Activated CD4-positive, alpha-beta T cell treated with anti-CD3 and anti-CD28 coated beads for 24 hours (primary cell): ENCODE results near the gene BIN2.
A peak's percentile ranks its signal among the peaks of the same experiment; 100 is the strongest.
"Not testable (repeated sequence)": the region's sequence is repeated elsewhere in the genome, so short reads cannot be mapped to it uniquely, and the experiment has no call there.

ENCODE experiments used
- DNase-seq, 2 donors: peaks; one replicate each; pipeline ENCODE4 v3.0.0-alpha.2; 2020; ENCODE audit warnings: low read depth in 2 of 2

BIN2 gene

DNA sequence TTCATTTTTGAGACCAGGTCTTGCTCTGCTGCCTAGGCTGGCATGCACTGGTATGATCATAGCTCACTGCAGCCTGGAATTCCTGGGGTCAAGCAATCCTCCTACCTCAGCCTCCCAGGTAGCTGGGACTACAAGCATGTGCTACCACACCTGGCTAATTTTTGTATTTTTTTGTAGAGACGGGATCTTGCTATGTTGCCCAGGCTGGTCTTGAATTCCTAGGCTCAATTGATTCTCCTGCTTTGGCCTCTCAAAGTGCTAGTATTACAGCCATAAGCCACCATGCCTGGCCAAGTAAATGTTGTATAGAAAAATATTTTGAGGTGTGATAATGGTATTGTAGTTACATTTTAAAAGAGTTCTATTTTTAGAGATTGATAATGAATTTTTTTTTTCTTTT, 12.6 kb downstream of the BIN2 start:
- no peak for DNase-seq

DNA sequence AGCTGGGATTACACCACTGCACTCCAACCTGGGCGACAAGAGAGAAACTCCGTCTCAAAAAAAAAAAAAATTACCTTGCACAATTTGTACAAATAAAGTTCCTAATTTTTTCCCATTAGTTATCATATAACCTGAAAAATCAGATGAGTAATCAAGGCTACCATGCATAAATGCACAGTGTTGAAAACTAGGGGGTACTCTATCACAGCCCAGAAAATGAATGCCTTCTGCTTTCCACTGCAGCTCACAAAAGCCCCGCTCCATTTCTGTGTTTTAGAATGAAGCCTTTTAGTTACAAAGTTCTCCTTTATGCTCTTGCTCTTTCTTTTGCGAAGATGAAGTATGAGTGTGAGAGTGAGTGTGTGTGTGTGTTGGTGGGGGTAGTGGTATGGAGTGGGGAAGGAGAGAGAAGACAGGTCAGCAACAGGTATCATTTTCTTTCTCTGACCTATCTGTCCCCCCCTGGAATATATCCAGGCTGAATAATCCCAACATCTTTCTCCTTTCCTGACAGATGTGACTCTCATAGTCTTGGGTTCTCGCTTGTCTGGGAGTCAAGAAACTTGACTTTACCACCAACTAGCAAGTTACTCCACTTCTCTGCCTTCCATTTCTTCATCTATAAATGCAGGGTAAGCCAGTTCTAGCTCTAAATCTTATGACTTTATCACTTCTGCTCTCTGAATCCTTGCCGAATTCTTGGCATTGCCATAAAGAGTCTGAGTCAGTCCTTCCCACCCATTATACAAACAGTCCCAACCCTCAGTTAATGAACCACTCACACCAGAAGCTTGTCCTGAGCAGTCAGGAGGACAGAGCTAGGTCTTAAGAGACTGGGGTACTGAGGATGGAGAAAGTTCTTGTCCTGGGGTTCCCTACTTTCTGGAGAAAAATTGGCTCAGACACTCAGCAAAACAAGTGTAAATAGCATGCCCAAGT, 16.1 kb downstream of the BIN2 start:
- DNase-seq: no peak

DNA sequence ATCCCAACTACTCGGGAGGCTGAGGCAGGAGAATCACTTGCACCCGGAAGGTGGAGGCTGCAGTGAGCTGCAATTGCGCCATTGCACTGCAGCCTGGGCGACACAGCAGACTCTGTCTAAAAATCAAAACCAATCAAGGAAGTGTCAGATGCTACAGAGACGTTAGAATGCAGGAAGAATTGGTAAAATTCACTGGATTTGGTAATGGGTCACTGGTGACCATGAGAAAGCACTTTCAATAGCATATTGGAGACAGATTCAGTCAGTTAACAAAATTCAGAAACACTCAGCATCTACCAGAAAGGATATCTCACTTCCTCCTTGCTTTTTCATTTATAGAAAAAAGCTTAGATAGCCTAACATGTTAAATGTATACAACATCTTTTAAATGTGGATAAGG, 17.5 kb downstream of the BIN2 start:
- no peak for DNase-seq

DNA sequence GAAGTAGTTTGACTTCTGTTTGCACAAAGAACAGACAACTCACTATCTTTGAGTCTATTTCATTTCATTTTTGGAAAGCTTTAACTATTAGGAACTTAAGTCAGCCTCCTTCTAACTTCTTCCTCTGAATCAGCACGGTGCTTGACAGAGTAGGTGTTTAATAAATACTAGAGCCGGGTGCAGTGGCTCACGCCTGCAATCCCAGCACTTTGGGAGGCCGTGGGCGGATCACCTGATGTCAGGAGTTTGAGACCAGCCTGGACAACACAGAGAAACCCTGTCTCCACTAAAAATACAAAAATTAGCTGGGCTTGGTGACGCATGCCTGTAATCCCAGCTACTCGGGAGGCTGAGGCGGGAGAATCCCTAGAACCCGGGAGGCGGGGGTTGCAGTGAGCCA, 23.2 kb downstream of the BIN2 start:
- not testable (repeated sequence) for DNase-seq

DNA sequence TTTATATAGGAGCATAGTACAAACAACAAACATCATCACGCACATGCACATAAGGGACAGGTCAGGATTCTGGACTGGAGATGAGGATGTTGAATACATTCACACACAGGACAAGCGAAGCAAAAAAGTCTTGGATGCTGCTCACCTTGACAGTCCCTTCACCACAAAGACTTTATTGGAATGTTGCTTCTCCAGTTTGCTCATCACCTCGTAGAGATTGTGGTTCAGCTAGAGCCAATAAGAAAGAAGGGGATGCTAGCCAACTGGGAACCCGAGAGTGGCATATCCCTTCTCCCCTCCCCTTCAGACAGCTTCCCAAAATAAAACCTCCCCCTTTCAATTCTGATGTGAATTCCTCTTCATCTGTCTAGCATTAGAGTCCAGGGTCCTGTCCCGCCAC, 28.3 kb downstream of the BIN2 start:
- DNase-seq: no peak

DNA sequence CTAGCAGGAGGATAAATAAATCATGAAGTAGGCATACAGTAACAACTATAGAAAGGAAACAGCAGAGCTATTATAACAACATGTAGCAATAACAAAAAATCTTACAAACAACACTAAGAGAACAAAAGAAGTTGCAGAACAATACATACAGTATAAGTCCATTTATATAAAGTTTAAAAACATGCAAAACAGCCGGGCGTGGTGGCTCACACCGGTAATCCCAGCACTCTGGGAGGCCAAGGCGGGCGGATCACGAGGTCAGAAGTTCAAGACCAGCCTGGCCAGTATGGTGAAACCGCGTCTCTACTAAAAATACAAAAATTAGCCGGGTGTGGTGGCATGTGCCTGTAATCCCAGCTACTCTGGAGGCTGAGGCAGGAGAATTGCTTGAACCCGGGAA, 29.9 kb downstream of the BIN2 start:
- not testable (repeated sequence) for DNase-seq

DNA sequence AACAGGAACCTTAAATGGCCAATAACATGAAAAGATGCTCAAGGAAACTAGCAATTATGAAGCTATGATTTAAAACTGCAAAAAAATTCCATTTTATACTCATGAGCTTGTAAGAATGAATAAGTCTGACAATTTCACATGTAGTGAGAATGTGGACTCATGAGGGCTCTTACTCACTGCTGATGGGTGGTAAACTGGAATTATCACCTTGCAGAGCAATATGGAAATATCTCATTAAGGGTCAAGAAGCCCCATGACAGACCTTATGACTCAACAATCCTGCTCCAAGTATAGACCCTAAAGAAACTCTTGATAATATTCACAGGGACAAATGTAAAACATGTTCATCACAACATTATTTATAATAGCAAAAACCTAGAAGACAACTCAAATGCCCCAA, 30.3 kb downstream of the BIN2 start:
- DNase-seq: no peak

DNA sequence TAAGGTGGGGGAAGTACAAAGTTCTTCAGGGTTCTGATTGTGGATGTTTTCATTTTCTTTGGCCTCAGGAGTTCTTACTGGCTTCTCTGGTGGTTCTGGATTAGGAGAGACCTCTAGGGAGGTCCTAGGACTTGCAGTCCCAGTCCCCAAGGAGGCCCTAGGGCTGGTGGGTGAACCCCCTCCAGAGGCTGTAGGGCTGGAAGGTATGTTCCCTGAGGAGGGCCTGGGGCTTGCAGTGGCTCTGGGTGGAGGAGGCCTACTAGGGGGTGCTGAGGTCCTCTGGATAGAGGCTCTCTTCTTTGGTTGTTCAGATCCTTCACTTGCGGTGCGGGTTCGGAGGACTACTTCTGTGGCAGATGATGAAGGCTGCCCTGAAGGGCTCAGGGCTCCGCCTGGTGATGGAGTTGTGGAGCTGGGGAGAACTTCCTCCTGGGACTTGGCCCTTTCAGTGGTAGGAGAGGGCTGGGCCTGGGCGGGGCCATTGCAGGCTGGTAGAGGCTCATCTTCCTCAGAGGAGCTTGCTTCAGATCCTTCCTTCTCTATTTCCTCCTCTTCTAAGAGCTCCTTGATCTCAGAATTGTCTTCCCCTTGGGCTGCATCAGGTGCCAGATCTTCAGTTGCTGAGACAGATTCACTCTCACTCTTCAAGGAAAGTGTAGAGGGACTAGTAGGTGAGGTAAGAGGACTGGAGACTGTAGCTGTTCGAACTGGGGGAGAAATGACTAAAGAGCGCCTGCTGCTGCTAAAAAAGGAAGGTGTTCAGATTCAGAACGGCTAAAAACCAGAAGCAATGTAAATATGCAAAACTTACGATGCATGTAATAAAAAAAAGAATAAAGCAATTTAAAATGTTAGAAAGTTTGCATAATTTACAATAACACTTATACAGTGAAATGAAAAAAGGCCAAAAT, 32.1 kb downstream of the BIN2 start:
- not testable (repeated sequence) for DNase-seq

DNA sequence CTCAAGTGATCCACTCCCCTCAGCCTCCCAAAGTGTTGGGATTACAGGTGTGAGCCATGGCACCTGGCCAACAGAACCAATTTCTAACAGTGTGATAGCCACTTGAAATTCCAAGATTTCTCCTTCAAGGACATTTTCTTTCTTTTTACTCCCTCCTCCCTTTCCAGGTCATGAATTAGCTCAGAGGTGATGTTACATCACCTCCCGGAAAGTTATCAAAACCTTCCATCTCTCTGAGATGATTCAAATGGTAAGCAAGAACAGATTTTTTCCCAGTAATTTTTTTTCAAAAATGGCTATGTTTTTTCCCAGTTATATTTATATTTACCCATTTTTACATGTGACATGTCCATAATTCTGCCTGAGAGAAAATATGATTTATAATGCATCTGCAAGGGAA, 38.1 kb downstream of the BIN2 start:
- DNase-seq: no peak

DNA sequence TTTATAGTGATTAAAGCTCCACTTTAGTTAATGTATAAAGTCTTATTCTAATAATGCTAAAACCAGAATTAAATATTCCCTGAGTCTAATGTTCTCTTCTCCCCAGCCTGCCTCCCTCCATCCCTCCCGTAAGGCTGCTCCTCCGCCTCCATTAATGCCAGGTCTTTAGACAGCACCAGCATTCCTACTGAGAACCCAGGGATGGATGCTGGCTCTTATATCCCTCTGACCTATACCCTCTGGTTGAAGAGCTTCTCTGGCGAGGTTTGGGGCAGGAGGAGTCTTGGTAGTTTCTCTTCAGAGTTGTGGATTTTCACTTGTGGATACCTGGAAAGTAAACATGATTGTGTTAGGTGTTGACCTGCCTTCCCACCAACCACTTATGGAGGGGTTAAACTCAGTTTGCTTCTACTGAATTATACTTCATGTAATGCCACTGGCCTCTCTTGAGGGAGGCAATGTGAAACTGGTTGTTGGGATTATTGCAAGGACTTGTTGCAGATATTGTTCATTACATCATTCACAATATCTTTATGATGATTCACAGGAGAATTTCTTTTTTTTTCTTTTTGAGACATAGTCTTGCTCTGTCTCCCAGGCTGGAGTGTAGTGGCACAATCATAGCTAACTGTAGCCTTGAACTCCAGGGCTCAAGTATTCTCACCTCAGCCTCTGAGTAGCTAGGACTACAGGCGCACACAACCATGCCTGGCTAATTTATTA, 42.6 kb downstream of the BIN2 start:
- DNase-seq: no peak

DNA sequence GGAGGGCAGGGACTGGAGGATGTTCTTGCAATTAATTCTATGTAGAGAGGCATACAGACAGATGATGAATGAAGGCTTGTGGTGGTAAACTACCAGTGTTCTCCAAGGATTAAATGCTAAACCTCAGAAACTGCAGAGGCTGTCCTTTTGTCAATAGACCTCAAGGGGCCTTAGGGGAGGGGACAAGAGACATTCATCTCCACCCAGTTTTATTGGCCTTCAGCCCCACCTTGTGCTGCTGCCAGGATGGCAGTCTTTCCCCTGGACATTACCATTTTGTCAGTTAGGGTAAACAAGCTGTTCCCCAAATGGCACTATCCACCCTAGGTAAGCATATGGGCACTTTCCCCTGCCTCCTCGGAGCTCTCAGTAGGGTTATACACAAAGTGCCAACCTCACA, 48.9 kb downstream of the BIN2 start:
- no peak for DNase-seq

DNA sequence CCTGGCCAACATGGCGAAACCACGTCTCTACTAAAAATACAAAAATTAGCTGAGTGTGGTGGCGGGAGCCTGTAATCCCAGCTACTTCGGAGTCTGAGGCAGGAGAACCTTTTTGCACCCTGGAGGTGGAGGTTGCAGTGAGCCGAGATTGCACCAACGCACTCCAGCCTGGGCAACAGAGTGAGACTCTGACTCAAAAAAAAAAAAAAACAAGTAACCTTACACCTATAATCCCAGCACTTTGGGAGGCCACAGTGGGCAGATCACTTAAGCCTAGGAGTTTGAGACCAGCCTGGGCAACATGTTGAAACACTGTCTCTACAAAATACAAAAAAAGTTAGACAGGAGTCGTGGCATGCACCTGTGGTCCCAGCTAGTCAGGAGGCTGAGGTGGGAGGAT, 51.2 kb downstream of the BIN2 start:
- not testable (repeated sequence) for DNase-seq

DNA sequence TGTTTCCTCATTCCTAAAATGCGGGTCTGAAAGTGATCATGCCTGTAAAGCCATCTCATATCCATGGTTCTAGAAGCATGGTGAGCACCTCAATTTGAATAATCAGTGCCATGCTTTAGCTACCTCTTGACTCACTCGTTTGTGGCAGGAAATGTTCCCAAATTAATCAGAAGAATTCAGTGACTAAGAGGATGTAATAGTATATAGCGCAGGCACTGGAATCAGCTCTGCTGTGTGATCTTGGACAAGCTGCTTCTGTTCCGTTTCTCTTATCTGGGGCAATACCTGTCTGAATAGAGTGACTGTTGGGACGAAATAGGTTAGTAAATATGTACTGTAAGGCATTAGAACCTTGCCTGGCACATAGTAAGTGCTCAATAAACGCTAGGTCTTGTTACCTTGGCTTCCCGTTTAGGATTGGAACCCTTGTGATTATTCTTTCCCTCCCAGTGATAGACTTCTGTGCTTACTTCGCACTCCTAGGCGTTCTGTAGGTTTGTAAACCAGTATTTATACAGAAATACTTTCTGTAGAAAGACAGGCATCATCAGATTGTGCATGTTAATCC, 52.9 kb downstream of the BIN2 start:
- DNase-seq: no peak

DNA sequence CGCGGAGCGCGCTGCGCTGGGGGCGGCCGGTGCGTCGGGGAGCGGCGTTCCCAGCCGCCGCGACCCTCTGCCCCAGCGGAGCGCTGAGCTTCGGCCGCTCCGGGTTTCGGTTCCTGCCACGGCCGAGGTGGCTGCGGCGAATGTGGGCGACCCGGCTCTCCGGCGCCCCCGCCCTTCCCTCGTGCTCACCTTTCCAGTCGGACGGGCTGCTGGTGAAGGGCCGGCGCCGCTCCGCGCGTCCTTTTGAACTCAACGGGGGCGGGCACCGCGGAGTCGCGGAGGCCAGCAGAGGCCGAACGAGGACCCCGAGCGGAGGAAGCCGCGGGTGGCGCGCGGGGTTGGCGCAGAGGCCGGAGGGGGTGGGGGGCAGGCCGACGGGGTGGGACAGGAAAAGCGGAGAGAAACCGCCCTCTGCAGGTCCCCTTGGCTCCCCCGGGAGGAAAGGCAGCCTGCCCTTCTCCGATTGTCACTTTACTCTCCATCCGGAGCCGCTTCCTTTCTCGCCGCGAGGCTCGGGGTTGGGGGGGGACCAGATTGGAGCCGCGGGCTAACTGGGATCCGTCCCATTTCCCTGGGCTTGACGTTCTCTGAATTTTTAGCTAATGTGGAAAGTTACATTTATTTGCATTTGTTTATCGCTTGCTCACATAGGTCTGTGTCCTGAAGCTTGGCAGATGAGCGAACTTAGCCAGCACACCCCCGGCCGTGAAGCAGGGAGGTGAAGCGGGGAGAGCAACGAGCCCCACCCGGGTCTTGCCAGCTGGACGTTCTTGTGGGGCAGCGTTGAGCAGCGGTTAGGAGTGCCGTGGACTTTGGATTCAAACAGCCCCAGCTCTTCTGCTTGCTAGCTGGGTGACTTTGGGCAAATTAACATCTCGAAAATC, 53.7 kb downstream of the BIN2 start, which contains the start of gene SMAGP:
Gene SMAGP (minus strand): TSS at position 349 of the 884 bp plus-strand sequence. CDS start 1,137 bp downstream, outside the sequence.
- DNase-seq: peak in 1 of 2 donors; percentile 31

DNA sequence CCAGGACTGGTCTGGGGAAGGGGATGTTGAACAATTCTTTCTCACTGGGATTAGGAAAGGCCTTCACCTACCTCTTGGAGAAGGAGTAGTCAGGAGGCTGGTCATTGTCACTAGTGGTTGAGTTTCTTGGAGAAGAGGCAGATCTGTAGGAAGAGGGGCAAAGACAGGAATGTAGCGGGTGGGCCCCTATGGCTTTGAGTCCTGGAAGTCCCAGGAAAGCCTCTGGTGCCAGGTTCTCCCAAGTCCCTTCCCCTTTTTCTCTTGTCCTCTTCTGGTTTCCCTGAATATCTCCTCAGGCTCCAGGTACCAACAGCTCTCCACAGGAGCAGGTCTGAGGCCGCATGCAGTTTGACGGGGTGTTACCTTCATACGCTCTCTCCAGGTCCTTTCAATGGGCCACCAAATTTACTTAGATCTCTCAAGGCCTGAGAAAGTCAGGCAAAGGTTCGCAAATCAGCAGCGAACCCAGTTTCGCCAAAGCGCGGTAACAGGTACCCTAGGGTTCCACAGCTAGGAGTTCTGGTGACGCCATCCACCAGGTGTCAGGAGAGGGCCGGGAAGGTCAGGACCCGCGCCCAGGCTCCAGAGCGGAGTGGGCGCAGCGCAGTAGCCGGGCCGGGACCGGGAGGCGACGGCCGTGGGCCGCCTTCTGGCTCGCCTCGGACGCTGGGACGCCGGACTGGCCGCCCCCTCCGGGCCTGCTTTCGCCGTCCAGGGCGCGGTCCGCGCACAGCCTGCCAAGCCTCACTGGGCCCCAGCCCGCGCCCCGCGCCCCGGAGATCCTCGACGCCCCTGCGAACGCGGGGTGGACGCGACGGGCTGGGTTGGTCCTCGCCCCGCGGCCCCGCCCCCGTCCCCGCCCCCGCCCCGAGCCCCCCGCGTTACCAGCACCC, 54.6 kb downstream of the BIN2 start:
- DNase-seq: peak in 1 of 2 donors; percentile 45

DNA sequence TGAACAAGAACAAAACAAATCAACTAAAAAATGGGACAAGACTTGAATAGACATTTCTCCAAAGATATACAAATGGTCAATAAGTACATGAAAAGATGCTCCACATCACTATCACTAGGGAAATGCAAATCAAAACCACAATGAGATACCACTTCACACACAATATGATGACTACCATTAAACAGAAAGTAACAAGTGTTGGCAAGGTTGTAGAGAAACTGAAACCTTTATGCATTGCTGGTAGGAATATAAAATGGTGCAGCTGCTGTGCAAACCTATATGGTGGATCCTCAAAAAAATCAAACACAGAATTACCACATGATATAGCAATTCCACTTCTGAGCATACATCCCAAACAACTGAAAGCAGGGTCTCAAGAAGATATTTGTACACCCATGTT, 59.0 kb downstream of the BIN2 start:
- DNase-seq: no peak

DNA sequence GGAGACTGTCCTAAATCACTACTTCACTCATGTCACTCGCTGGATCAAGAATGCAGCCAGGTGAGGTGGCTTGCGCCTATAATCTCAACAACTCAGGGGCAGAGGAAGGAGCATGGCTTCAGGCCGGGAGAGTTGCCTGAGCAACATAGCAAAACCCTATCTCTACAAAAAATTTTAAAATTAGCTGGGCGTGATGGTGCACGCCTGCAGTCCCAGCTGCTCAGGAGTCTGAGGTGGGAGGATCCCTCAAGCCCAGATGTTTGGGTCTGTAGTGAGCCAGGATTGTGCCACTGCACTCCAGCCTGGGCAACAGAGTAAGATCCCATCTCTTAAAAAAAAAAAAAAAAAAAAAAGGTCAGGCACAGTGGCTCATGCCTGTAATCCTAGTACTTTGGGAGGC, 59.7 kb downstream of the BIN2 start:
- DNase-seq: no peak

DNA sequence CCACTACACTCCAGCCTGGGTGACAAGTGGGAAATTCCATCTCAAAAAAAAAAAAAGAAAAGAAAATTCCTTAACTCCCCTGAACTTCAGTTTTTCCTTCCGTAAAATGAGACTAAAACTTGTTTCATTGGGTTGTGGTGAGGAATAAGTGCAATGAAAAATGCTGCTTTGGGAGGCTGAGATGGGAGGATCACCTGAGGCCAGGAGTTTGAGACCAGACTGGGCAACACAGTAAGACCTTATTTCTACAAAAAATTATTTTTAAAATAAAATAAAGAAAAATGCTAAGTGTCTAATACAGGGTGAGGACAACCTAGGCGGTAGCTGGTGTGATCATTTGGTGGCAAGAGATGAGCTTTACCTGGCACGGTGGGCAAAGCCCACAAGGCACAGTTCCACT, 60.6 kb downstream of the BIN2 start:
- DNase-seq: no peak

DNA sequence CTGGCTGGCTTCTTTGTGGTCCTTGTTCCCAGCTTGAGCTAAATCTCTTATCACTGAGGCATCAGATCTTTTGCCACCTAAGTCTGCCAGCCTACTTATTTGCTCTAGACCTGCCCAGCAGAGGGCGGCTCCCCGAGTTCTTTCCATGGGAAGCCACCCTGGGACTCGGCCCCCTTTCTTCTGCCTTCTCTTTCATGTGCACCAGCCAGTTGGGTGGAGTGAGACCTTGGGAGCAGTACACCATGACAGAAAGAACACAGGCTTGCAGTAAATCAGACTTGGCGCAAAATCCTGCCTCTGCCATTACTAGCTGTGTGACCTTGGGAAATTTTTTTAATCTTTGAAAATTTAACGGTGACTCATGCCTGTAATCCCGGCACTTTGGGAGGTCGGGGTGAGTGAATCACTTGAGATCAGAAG, 61.2 kb downstream of the BIN2 start:
- DNase-seq: no peak
